Cardiac septum (tissue), 1 donor: Measurements from ENCODE around the gene ARHGAP32. TPM values are rescaled to one million over a fixed set of nuclear protein-coding genes. Genes with fewer than 3 reads are reported as not detected.
A peak's percentile ranks its signal among the peaks of the same experiment; 100 is the strongest.
"Not testable (repeated sequence)": the region's sequence is repeated elsewhere in the genome, so short reads cannot be mapped to it uniquely, and the experiment has no call there.

Experiments used
- DNase-seq: peaks from one replicate; pipeline ENCODE4 v3.0.0-alpha.2; 2020; ENCODE audit warnings: low spot score
- intact Hi-C: fragments of 100-400 bp; cut with DNase I; formaldehyde crosslinking; loops from one replicate; pipeline ENCODE4 v1.14.0; 2022
- total RNA-seq: library from RNA; stranded (reverse); fragmentation: NEBNext Ultra II Directional; extraction: Animal tissue kit (Norgen Biotek cat#: 25700); gene quantifications from one replicate; pipeline ENCODE4 v1.2.1, GENCODE V29; 2021
- donor health status: DM: no; HTN: no; CAD: no.

Gene ARHGAP32
- total RNA-seq, 1 donor from 2014 or later, result 4.1 TPM

DNA sequence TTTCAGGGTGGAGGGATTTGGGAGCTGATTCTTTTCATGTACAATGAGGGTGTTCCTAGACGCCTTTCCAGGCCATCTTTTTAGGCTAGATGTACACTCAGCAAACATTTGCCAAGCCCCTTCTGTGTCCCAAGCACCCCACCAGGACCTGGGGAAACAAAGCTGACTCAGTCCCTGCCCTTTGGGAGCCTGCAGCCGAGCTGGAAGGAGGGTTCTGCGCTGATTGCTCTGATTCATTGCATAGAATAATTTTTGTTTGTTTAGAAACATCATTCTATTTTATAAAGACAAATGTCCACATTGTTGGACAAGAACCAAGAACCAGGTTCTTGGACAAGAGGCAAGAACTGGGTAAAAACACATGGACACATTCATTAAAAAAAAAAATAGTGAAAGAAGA is 266.1 kb downstream of the ARHGAP32 start:
- DNase-seq, result no peak
- intact Hi-C loops, result no loop called here

- no peak for DNase-seq
- intact Hi-C loops, result no loop called here
Measured at GRCh38 chr11:128925250-128925600, 266.9 kb downstream of the ARHGAP32 start.

DNA sequence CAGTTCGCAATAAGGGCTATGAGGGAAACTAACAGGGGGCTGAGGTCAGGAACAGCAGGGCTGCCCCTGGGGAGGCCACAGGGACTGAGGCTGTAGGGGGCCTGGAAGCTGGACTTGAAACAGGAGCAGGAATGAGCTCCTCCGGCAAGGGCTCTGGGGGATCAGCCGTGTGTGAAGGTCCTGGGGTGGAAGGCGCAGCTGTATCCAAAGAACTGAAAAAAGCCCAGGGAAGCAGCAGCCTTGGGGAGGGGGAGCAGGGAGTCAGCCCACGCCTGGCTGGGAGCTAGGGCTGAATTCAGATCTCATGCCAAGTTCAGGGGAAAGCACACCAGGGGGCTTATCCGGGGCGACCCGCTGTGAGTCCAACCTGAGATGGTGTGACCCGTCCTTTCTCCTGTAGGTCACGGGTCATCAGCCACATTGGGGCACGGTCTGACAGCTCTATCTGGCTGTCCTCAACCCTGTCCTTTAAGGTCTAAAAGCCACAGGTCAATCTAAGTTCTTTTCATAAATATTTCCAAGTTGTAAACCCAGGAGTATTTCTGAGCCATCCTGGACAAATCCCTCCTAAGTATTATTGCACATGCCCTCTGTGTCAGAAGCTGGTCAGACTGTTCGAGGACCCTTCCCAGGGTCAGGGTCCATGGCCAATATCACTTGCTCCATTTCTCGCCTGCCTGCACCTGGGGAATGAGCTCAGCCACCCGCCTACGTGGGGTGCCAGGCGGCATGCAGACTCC is 267.4 kb downstream of the ARHGAP32 start:
- intact Hi-C loops, result no loop called here
- peak; percentile 44 for DNase-seq

GRCh38 chr11:128924104-128924503 is 268.0 kb downstream of the ARHGAP32 start:
- intact Hi-C loops, result no loop called here

GRCh38 chr11:128921793-128922192 is 270.3 kb downstream of the ARHGAP32 start:
- intact Hi-C loops, result no loop called here
- DNase-seq, result no peak

More at GRCh38 chr11:128924104-128924503, 268.0 kb downstream of the ARHGAP32 start:
- DNase-seq, result peak; percentile 69

DNA sequence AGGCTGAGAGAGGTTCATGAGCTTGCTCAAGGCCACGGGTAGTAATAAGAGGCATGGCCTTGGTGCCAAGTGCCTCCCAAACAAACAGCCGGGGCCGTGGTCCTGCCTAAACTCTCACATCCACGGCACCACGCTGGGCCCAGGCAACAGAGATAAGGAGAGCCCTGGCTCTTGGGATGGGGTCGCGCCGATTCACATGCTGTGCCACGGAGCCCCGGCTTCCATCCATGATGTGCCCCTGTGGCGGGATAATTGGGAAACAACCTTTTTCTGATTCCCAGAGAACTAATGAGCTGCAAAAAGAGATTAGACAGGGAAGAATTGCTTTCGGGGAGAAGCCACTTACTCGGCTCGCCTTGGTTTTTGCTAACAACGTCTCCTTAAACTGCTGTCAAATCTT is 271.5 kb downstream of the ARHGAP32 start:
- intact Hi-C loops, result no loop called here
- peak; percentile 57 for DNase-seq

- intact Hi-C loops, result not testable (repeated sequence)
- DNase-seq, result peak; percentile 29
Measured at GRCh38 chr11:128919635-128920034, 272.5 kb downstream of the ARHGAP32 start.

- peak; percentile 71 for DNase-seq
- intact Hi-C loops, result no loop called here
Measured at GRCh38 chr11:128919216-128919615, 272.9 kb downstream of the ARHGAP32 start.

- intact Hi-C loops, result no loop called here
Measured at GRCh38 chr11:128917144-128917724, 274.9 kb downstream of the ARHGAP32 start.

DNA sequence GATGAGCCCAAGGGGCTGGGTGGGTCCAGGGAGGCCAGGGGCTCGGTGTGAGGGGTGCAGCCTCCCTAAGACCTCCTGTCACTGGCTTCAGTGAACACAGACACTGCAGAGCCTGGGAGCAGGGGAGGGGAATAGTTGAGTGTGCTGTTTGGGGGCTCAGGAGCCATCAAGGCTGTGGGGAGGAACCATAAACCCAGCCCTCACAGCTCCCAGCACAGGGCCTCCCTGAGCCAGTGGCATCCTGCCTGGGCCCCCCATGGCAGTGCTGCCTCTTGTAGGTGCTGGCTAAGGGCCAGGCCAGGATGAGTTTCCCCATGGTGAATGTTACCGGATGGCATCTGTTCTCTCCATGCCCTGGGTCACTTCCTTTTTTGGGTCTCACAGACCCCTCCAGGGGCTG is 275.4 kb downstream of the ARHGAP32 start:
- DNase-seq, result no peak
- intact Hi-C loops, result no loop called here

More at GRCh38 chr11:128917144-128917724, 274.9 kb downstream of the ARHGAP32 start:
- no peak for DNase-seq

DNA sequence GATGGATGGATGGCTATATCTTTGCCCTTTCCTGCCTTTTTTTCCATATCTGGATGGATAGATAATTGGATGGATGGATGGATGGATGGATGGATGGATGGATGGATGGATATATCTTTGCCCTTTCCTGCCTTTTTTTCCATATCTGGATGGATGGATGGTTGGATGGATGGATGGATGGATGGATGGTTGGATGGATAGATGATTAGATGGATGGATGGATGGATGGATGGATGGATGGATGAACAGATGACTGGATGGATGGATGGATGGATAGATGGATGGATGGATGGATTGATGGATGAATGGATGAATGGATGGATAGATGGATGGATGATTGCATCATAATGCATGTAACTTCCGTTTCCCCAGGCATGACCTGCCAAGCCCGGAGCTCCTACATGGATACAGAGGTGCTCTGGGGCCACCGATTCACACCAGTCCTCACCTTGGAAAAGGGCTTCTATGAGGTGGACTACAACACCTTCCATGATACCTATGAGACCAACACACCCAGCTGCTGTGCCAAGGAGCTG is 276.0 kb downstream of the ARHGAP32 start:
- intact Hi-C loops, result no loop called here

GRCh38 chr11:128915149-128915521 is 277.0 kb downstream of the ARHGAP32 start:
- intact Hi-C loops, result no loop called here
- DNase-seq, result no peak

More for the DNA sequence above, 276.0 kb downstream of the ARHGAP32 start:
- no peak for DNase-seq

Other genes with a start within 250 kb of the ARHGAP32 start
- not detected for gene TP53AIP1, start 249.5 kb downstream of the ARHGAP32 start, total RNA-seq
- not detected for gene BARX2, start 183.5 kb upstream of the ARHGAP32 start, total RNA-seq